Activated CD4-positive, CD25-positive, alpha-beta regulatory T cell (primary cell): ENCODE results near the gene SYNJ2.

ENCODE experiments used
- DNase-seq, 4 experiments: peaks; one replicate each; lab custom pipeline; 2025; lab: John Stamatoyannopoulos, UW

Gene SYNJ2

GRCh38 chr6:158131926-158132325 is 150.3 kb downstream of the SYNJ2 start:
- DNase-seq, result no peak

DNA sequence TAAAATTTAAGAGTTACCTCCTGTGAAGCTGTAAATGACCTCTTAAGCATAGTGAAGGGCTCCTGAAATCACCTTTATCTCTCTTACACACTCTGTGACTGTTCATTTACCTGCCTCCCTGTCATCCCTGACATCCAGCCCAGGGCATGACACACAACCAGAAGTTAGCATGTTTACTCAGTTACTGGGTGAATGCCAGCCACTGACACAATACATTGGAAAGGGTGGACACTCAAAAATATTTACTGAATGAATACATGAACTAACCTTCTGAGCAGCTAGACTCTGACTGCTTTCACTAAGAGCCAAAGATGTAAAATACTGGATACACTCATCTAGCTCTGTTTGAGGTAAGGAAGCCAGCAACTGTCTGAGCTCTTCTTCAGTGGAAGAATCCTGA is 161.1 kb downstream of the SYNJ2 start:
- DNase-seq, result no peak

DNA sequence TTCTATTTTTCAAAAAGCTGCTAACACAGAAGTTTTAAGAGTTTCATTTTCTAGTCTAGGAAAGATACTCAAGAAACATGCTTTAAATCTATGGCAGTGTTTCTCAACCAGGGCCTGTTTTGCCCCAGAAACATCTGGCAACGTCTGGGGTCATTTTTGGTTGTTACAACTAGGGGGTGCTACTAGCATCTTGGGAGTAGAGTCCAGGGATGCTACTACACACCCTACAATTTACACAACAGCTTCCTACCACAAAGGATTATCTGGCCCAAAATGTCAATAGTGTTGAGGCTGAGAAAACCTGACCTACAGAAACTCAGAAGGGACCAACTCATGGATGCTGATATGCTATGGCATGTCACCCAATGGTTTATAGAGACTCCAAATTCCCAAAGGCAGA is 162.0 kb downstream of the SYNJ2 start:
- no peak for DNase-seq
